ENCODE measurements around the gene TPK1. TPM values are rescaled to one million over a fixed set of nuclear protein-coding genes. Genes with fewer than 3 reads are reported as not detected.
A peak's percentile ranks its signal among the peaks of the same experiment; 100 is the strongest.

The TPK1 gene
- polyA plus RNA-seq, 2 of the 4 experiments (the other 2 are of a cell fraction): 1.4 to 2.5 TPM

- CTCF ChIA-PET: interaction anchor here (0.8 to 1.4 kb wide), 3 partner anchors 11 to 63 kb away, joined by 3 read pairs; no protein-coding TSS in a partner anchor
- Histone ChIP-seq H3K4me3 (no peak overlapping the region), H3K4me1 (no peaks in the 10 kb centered on the region), H3K9me3 (no peaks in the 10 kb centered on the region; the same call in 2 of the 3 replicates), H3K4me2 (no peak overlapping the region), H3K27ac (no peak overlapping the region)
- TF ChIP-seq, protein P1, sequence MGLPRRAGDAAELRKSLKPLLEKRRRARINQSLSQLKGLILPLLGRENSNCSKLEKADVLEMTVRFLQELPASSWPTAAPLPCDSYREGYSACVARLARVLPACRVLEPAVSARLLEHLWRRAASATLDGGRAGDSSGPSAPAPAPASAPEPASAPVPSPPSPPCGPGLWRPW (IDR thresholded peaks at IDR 0.05): no peak
- no peak for TF ChIP-seq CHD2 (IDR thresholded peaks at IDR 0.05; ENCODE audit: low read length, partially characterized antibody)
- no peak for TF ChIP-seq FOSL2 (IDR thresholded peaks at IDR 0.05)
- no peak for TF ChIP-seq FOSL2 (CRISPR knock-in tag; IDR thresholded peaks at IDR 0.05)
- TF ChIP-seq NR3C1 (IDR thresholded peaks at IDR 0.05): no peak
- TF ChIP-seq RAD21 (conservative IDR thresholded peaks at IDR 0.05 in 1 of 2, IDR thresholded peaks at IDR 0.05 in 1 of 2): peak in 1 of 2 experiments; percentile 27; a peak in 1 of 5 replicates
- no peak for TF ChIP-seq TP53 (CRISPR knock-in tag; IDR thresholded peaks at IDR 0.05)
- POLR2A ChIA-PET: no interaction called here
- ATAC-seq (no peak), FAIRE-seq (no peak), DNase-seq (ENCODE audit: low read depth in 1 of 2, low spot score in 1 of 2) (peak in 1 of 2 experiments; percentile 5)
- 22% methylated on average over 3 of the region's 3 CpGs for WGBS (ENCODE audit: missing lambda C conversion rate)
These were observed 381.4 kb downstream of the TPK1 start for GRCh38 chr7:144454256-144455039.

- ChIA-PET POLR2A (no interaction called here), CTCF (interaction anchor here (0.7 kb wide), 1 partner anchor 15 kb away, joined by 3 read pairs; no protein-coding TSS in a partner anchor)
- DNase-seq (ENCODE audit: low read depth in 1 of 2, low spot score in 1 of 2) (no peak), FAIRE-seq (no peak), ATAC-seq (no peak)
- H3K4me2 ChIP-seq: no peak overlapping the region
- WGBS (ENCODE audit: missing lambda C conversion rate): 32% methylated on average over 5 of the region's 5 CpGs
- no peaks in the 10 kb centered on the region; the same call in 2 of the 3 replicates for H3K9me3 ChIP-seq
- H3K27ac ChIP-seq: no peak overlapping the region
- TF ChIP-seq, protein P2, sequence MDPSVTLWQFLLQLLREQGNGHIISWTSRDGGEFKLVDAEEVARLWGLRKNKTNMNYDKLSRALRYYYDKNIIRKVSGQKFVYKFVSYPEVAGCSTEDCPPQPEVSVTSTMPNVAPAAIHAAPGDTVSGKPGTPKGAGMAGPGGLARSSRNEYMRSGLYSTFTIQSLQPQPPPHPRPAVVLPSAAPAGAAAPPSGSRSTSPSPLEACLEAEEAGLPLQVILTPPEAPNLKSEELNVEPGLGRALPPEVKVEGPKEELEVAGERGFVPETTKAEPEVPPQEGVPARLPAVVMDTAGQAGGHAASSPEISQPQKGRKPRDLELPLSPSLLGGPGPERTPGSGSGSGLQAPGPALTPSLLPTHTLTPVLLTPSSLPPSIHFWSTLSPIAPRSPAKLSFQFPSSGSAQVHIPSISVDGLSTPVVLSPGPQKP (IDR thresholded peaks at IDR 0.05; ENCODE audit: low read depth, low read length): no peak
- TF ChIP-seq KDM1A (IDR thresholded peaks at IDR 0.05; ENCODE audit: low read depth): no peak
- no peak for TF ChIP-seq CHD4 (IDR thresholded peaks at IDR 0.05; ENCODE audit: borderline replicate concordance)
- no peak for TF ChIP-seq PHF8 (IDR thresholded peaks at IDR 0.05; ENCODE audit: borderline replicate concordance, low read depth)
- TF ChIP-seq RAD21 (conservative IDR thresholded peaks at IDR 0.05 in 1 of 2, IDR thresholded peaks at IDR 0.05 in 1 of 2): no peak
- TF ChIP-seq ESRRA (IDR thresholded peaks at IDR 0.05; ENCODE audit: borderline replicate concordance, low read length): no peak
- TF ChIP-seq POLR2A (IDR thresholded peaks at IDR 0.05; ENCODE audit: low read length): no peak
- TF ChIP-seq RNF2 (IDR thresholded peaks at IDR 0.05; ENCODE audit: borderline replicate concordance, low read depth): no peak
- no peak for TF ChIP-seq REST (IDR thresholded peaks at IDR 0.05)
- TF ChIP-seq MAZ (IDR thresholded peaks at IDR 0.05; ENCODE audit: borderline replicate concordance, low read depth, low read length): no peak
- TF ChIP-seq MAFK (IDR thresholded peaks at IDR 0.05; ENCODE audit: partially characterized antibody): no peak
- TF ChIP-seq HOXB13 (CRISPR knock-in tag; IDR thresholded peaks at IDR 0.05; ENCODE audit: low read depth): no peak
- no peak for TF ChIP-seq ZFP36 (IDR thresholded peaks at IDR 0.05; ENCODE audit: borderline replicate concordance, partially characterized antibody)
- no peak for TF ChIP-seq TFCP2L1 (CRISPR knock-in tag; IDR thresholded peaks at IDR 0.05)
- no peak for TF ChIP-seq HOXA7 (CRISPR knock-in tag; IDR thresholded peaks at IDR 0.05)
- TF ChIP-seq NFE2L2 (conservative IDR thresholded peaks at IDR 0.05; ENCODE audit: low read length): no peak
- no peak for TF ChIP-seq ZNF302 (CRISPR knock-in tag; IDR thresholded peaks at IDR 0.05)
- TF ChIP-seq JUN (IDR thresholded peaks at IDR 0.05): no peak
- TF ChIP-seq ZC3H11A (IDR thresholded peaks at IDR 0.05): no peak
- TF ChIP-seq HDAC2 (IDR thresholded peaks at IDR 0.05): no peak
- no peaks in the 10 kb centered on the region for H3K4me1 ChIP-seq
- no peak overlapping the region for H3K4me3 ChIP-seq
These were observed 383.8 kb downstream of the TPK1 start for GRCh38 chr7:144452064-144452463.
